ENCODE measurements around the gene KREMEN1.

KREMEN1 gene

DNA sequence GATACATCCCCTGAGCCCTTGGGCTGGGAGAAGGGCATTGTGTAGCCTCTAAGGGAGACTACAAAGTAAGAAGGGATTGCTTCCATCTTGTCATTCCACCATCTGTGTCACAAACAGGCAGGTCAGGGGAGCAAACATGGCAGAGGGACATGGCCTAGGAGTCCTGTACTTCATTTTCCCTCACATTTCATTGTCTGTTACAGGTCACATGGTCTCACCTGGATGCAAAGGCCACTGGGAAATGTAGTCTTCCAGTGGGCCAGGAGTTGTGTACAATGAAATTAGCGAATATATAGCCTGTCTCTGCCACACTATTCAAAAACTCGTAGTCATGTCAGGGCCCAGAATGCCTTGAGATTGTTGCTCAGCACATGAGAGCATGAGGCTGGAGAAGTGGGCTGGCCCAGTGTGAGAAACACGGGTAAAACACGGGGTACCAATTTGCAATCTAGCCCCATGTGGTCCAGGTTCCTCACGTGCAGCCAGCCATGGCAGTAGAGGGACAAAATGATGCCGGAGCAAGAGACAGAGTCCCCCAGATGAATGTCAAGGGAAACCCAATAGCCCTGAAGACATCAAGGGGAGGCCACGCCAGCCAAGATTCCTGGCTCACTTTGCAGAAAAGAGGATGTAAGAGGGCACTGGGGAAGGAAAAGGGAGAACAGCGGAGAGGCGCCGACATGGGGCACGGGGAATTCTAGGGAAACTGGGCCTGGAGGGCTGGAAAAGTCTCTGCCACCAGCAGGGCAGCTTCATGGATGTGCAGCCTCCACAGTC, 85.1 kb downstream of the KREMEN1 start:
- peaks cover 56 to 85% of the 10 kb centered on the region in 2 donors for H3K27me3 Mint-ChIP-seq
- DNase-seq = no peak
- H3K36me3 Mint-ChIP-seq = no peaks in the 10 kb centered on the region
- ATAC-seq (replicated peaks) = no peak
- H3K4me1 Mint-ChIP-seq = peaks cover 12 to 20% of the 10 kb centered on the region in 2 donors
- H3K9me3 Mint-ChIP-seq = peaks cover 0 to under 1% of the 10 kb centered on the region in 2 donors
- H3K27ac Mint-ChIP-seq = no peak overlapping the region
- H3K4me3 Mint-ChIP-seq = no peak overlapping the region

DNA sequence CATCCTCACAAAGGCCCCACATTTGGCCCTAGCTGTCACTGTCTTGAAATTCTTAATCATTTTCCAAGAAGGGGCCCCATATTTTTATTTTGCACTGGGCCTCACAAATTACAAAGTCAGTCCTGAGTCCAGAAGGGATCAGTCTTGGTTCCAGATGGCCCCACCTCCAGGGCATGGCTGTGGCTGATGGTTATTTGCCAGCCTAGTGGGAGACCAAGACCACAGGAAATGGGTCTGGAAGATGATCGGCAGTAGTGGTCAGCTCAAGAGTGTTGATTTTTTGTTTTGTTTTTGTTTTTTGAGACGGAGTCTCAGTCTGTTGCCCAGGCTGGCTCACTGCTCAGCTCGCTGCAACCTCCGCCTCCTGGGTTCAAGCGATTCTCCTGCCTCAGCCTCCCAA, 85.7 kb downstream of the KREMEN1 start:
- Mint-ChIP-seq H3K4me3 (no peak overlapping the region), H3K9me3 (peaks cover 2 to 4% of the 10 kb centered on the region in 2 donors), H3K36me3 (no peaks in the 10 kb centered on the region), H3K4me1 (peaks cover 10 to 14% of the 10 kb centered on the region in 2 donors), H3K27me3 (peaks cover 57 to 85% of the 10 kb centered on the region in 2 donors), H3K27ac (no peak overlapping the region)
- DNase-seq (no peak), ATAC-seq (replicated peaks) (no peak)

DNA sequence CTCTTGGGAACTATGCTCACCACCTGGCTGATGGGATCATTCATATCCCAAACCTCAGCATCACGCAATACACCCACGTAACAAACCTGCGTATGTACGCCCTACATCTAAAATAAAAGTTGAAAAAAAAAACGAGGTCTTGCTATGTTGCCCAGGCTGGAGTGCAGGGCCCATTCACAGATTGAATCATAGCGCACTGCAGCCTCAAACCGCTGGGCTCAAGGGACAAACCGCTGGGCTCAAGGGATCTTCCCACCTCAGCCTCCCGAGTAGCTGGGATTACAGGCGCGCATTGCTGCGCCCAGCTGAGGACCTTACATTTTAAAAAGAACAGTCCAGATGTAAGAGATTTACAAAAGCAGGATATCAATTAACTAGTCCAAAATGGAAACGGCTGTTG, 91.0 kb downstream of the KREMEN1 start:
- ATAC-seq (replicated peaks) (no peak), DNase-seq (no peak)
- Mint-ChIP-seq H3K27ac (no peak overlapping the region), H3K36me3 (peaks cover 0 to 3% of the 10 kb centered on the region in 2 donors), H3K27me3 (peaks cover 48 to 64% of the 10 kb centered on the region in 2 donors), H3K4me1 (peaks cover 27 to 38% of the 10 kb centered on the region in 2 donors), H3K9me3 (peaks cover 4 to 7% of the 10 kb centered on the region in 2 donors), H3K4me3 (no peak overlapping the region)

DNA sequence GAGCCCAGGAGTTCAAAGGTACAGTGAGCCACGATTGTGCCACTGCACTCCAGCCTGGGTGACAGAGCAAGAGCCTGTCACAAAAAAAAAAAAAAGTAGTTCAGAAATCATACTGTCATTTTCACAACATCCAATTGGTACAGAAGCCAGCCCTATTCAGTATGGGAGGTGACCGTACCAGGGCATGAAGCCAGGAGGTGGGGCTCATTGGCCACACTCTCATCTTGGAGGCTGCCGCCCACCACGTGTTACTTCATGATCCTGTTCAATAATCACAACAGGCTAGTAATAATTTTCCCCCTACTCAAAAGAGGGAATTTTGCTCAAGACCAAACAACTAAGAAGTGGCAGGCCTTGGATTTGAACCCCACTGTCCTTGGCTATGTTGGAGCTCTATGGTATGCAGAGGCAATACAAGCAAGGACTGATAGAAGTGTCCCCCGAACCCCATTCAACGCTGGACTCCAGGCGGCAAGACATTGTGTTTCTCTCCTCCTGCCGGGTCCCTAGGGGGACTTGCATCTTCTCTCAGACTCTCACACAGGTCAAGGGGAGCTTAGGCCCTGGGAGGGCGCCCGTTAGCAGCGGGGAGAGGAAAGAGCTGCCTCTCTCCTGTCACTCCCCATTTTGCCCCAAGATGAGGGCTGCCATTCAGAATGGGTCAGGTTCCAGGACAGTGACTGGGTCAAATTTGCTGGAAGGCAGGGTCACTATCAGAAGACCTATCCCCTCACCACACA, 92.7 kb downstream of the KREMEN1 start:
- peaks cover 4 to 7% of the 10 kb centered on the region in 2 donors for H3K9me3 Mint-ChIP-seq
- H3K36me3 Mint-ChIP-seq = peaks cover 0 to 4% of the 10 kb centered on the region in 2 donors
- no peak for DNase-seq
- H3K4me1 Mint-ChIP-seq = peaks cover 24 to 52% of the 10 kb centered on the region in 2 donors
- H3K4me3 Mint-ChIP-seq = no peak overlapping the region
- H3K27me3 Mint-ChIP-seq = peaks cover 48 to 65% of the 10 kb centered on the region in 2 donors
- peak overlapping the region; percentile 42 for H3K27ac Mint-ChIP-seq
- no peak for ATAC-seq (replicated peaks)

DNA sequence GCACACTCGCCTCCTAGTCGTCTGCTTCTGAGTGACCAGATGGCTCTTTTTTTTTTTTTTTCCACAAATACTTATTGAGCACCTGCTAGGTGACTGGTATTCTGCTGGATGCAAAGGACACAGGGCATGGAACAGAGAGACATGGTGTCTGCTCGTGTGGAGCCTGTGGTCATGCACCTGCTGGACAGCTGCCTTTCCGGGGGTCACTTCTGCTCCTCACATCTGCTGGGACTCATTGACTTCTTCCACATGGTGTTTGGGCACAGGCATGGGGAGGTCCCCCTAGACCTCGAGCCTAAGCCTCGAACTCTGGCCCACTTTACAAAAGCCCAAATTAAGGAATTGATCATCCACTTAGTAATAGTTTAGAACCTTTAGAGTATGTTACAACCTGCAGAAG, 93.3 kb downstream of the KREMEN1 start:
- peaks cover 48 to 65% of the 10 kb centered on the region in 2 donors for H3K27me3 Mint-ChIP-seq
- no peak overlapping the region for H3K27ac Mint-ChIP-seq
- DNase-seq (no peak), ATAC-seq (replicated peaks) (no peak)
- H3K36me3 Mint-ChIP-seq = peaks cover 0 to 5% of the 10 kb centered on the region in 2 donors
- peaks cover 4 to 7% of the 10 kb centered on the region in 2 donors for H3K9me3 Mint-ChIP-seq
- peaks cover 27 to 55% of the 10 kb centered on the region in 2 donors for H3K4me1 Mint-ChIP-seq
- H3K4me3 Mint-ChIP-seq = peak overlapping the region in 1 of 2 donors; percentile 29

DNA sequence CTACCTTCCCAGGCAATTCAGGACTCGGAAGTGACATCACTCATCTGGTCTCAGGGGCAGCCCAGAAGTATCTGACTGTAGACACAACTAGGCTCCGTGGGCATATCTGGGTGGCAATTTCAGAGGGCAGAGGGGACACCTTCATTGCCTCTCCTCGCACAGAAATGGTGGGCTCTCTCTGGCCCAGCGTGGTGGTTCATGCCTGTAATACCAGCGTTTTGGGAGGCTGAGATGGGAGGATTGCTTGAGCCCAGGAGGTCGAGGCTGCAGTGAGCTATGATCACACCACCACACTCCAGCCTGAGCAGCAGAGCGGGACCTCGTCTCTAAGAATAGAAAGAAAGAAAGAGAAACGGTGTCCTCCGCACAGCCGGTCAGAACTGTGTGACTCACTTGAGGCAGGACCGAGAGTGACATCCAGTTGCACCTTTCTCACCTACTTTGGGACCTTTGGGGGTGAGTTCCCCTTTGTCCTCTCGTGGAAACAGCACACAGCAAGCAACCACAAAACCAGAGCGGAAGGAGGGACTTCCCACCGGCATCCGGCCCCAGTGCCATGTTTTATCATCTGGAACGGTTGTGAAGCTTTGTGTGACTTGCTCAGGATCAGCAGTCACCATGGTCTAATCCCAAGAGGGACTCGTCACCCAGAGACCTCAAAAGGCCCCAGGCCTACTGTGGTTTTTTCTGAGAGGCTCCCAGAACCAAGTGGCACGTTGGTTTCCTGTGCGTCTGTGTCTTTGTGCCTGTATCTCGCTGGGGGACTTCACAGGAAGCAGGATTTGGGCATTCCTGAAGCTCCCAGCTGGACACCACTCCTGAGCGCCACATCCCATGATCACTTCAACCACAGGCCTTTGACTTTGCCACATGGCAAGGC, 94.4 kb downstream of the KREMEN1 start:
- Mint-ChIP-seq H3K36me3 (peaks cover 5 to 9% of the 10 kb centered on the region in 2 donors), H3K27ac (peak overlapping the region; percentile 97), H3K4me3 (peak overlapping the region; percentile 60 to 62), H3K9me3 (peaks cover 4 to 10% of the 10 kb centered on the region in 2 donors), H3K27me3 (peaks cover 55 to 65% of the 10 kb centered on the region in 2 donors), H3K4me1 (peaks cover 31 to 55% of the 10 kb centered on the region in 2 donors)
- DNase-seq = peak; percentile 95
- peak; percentile 97 to 98 for ATAC-seq (replicated peaks)

DNA sequence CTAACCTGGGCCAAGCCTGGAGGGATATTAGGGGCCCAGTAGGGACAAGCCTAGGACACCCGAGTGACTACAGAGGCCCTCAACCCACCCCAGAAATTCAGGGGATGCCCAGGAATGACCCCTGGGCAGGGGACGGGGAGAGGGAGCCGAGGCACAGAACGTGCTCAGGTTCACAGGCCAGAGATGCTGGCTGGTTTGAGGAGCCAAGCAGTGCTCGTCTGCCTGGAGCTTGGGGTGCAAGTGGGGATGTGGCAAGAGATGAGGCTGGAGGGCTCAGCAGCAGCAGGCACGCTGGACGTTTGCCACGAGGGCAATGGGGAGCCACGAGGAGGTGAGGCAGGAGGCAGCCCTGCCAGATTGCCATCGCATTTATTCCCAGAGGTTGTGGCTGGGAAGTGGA, 98.9 kb downstream of the KREMEN1 start:
- ATAC-seq (replicated peaks) (no peak), DNase-seq (no peak)
- no peak overlapping the region for H3K4me3 Mint-ChIP-seq
- H3K27me3 Mint-ChIP-seq = peaks cover 59% of the 10 kb centered on the region in 2 donors
- H3K36me3 Mint-ChIP-seq = peaks cover 19 to 22% of the 10 kb centered on the region in 2 donors
- H3K27ac Mint-ChIP-seq = no peak overlapping the region
- peaks cover 25% of the 10 kb centered on the region in 2 donors for H3K9me3 Mint-ChIP-seq
- peaks cover 20 to 38% of the 10 kb centered on the region in 2 donors for H3K4me1 Mint-ChIP-seq

DNA sequence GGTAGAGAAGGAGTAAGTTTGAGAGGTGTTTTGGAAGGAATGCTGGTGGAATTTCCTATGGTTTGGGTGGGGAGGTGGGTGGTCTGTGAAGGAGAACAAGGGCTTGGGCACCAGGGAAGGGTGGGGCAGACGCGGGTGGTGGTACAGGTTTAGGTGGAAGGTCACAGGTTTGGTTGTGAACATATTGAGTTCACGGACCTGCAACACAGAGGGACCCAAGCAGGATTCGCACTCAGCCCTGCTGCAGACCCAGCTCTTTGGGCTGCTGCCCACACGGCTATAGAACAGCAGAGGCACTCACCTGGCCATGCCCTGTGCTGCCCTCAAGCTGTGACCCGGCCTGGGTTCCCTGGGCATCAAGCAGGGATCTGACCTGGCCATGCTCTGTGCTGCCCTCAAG, 99.4 kb downstream of the KREMEN1 start:
- peaks cover 62% of the 10 kb centered on the region in 2 donors for H3K27me3 Mint-ChIP-seq
- peaks cover 22 to 25% of the 10 kb centered on the region in 2 donors for H3K9me3 Mint-ChIP-seq
- H3K36me3 Mint-ChIP-seq = peaks cover 19 to 23% of the 10 kb centered on the region in 2 donors
- ATAC-seq (replicated peaks) (no peak), DNase-seq (no peak)
- no peak overlapping the region for H3K4me3 Mint-ChIP-seq
- H3K27ac Mint-ChIP-seq = no peak overlapping the region
- H3K4me1 Mint-ChIP-seq = peaks cover 15 to 33% of the 10 kb centered on the region in 2 donors

DNA sequence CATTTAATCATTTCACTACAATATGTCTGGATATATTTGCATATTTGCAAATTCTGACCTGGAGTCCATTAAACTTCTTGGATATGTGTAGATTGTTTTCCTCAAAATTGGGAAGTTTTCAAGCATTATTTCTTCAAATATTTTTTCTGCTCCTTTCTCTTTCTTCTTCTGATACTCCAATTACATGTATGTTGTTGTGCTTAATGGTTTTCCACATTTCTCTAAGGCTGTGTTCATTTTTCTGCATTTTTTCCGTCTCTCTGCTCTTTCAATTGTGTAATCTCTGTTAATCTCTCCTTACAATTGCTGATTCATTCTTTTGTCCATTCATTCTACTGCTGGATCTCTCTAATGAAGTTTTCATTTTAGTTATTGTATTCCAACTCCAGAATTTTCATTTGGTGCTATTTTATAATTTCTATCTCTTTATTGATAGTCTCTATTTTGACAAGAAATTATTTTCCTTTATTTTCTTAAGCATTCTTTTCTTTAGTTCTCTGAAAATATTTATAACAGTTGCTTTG, 102.5 kb downstream of the KREMEN1 start:
- H3K27ac Mint-ChIP-seq = no peak overlapping the region
- ATAC-seq (replicated peaks) = no peak

DNA sequence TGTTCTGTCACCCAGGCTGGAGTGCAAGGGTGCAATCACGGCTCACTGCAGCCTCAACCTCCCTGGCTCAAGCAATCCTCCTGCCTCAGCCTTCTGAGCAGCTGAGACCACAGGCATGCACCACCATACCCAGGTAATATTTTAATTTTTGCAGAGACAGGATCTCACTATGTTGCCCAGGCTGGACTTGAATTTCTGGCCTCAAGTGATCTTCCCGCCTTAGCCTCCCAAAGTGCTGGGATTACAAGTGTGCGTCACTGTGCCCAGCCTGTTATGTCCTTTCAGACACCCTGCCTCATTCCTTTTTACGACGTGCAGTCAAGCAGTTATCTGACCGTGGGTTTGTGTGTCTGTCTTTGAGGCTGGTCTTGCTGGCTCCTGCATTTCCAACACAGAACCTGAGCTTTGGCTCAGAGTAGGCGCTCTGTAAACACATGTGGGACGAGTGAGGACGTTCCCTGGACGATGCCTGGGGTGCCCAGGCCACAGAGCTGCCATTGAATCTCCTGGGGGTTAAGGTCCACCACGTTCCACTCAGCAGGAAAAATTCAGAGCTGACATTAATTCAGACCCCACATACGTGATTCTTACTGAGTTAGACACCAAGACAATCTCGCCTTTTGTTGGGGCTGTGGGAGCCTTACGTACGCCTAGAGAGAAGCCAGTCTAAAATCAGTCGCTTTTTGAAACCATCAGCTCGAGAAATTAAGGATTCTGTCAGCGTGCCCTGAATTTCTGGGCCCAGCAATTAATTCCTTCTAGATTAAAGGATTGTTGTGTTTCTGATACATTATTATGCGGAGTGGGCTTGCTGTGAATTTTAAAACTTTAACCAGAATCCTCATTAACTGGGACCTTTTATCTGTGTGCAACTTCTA, 111.4 kb downstream of the KREMEN1 start:
- Mint-ChIP-seq H3K36me3 (peaks cover 0 to 2% of the 10 kb centered on the region in 2 donors), H3K9me3 (no peaks in the 10 kb centered on the region), H3K4me3 (no peak overlapping the region), H3K4me1 (no peaks in the 10 kb centered on the region), H3K27ac (no peak overlapping the region), H3K27me3 (peaks cover 48 to 62% of the 10 kb centered on the region in 2 donors)
- no peak for ATAC-seq (replicated peaks)
- no peak for DNase-seq

More for the DNA sequence above, 102.5 kb downstream of the KREMEN1 start:
- peaks cover 4 to 7% of the 10 kb centered on the region in 2 donors for H3K4me1 Mint-ChIP-seq
- peaks cover 19 to 23% of the 10 kb centered on the region in 2 donors for H3K36me3 Mint-ChIP-seq
- H3K27me3 Mint-ChIP-seq = peaks cover 52 to 56% of the 10 kb centered on the region in 2 donors
- H3K9me3 Mint-ChIP-seq = peaks cover 20 to 25% of the 10 kb centered on the region in 2 donors
- no peak overlapping the region for H3K4me3 Mint-ChIP-seq
- DNase-seq = no peak

DNA sequence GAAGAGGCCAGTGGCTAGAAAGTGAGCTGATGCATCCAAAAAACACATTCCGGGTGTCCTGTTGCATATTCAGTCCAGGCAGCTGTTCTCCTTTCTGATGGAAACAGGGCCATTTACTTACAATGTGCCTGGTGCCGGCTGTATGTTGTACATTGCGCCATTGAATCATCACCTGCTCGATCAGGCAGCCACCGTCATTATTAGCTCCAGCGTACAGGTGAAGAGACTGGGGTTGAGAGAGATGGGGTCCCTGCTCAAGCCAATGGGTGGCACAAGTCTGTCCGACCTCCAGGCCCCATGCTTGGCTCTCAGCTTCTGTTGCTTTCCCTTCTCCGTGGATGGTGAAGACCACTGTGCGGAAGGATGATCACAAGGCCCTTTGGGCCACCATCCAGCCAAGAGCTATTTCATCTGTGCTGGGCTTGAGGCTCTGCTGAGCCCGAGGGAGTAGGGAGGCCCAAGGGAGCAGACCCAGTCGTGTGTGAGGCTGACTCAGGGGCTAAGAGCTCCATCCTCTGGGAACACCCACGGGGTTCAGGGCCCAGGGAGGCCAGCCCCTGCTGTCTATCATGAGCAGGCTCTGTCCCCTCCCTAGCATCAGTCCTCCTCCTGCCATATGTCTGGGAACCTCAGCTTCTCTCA, 112.1 kb downstream of the KREMEN1 start:
- Mint-ChIP-seq H3K4me1 (no peaks in the 10 kb centered on the region), H3K4me3 (no peak overlapping the region), H3K36me3 (peaks cover 0 to under 1% of the 10 kb centered on the region in 2 donors), H3K9me3 (no peaks in the 10 kb centered on the region), H3K27me3 (peaks cover 50 to 63% of the 10 kb centered on the region in 2 donors), H3K27ac (no peak overlapping the region)
- ATAC-seq (replicated peaks) (no peak), DNase-seq (no peak)

DNA sequence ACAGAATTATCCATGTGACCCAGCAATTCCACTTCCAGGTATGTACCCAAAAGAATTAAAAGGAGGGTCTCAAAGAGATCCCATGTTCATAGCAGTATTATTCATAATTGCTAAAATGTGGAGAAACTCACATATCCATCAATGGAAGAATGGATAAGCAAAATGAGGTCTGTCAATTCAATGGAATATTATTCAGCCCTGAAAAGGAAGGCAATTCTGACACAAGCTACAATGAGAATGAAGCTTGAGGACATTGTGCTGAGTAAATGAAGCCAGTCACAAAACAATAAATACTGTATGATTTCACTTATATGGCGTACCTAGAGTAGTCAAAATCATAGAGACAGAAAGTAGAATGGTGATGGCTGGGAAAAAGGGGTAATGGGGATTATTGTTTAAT, 113.5 kb downstream of the KREMEN1 start:
- Mint-ChIP-seq H3K27me3 (peaks cover 51 to 61% of the 10 kb centered on the region in 2 donors), H3K9me3 (no peaks in the 10 kb centered on the region), H3K36me3 (no peaks in the 10 kb centered on the region), H3K4me3 (no peak overlapping the region), H3K27ac (no peak overlapping the region), H3K4me1 (no peaks in the 10 kb centered on the region)
- ATAC-seq (replicated peaks) = no peak
- DNase-seq = no peak

Measured in stimulated activated naive B cell treated with anti-CD40 and anti-IgM and Interleukin-4, amounts not matched to agents 10 μg/mL and 1 μg/mL and 100 μg/mL, for 72 hours (primary cell).